GM12878 (cell line): ENCODE data around the gene ABCA7. TPM values are rescaled to one million over a fixed set of nuclear protein-coding genes. Genes with fewer than 3 reads are reported as not detected.

Experiments
- ATF7 ChIP-seq: fragments of 450-650 bp; IDR thresholded peaks from 2 replicates; pipeline ENCODE4 v1.6.1; 2016; ENCODE audit warnings: low read depth, mild to moderate bottlenecking
- BHLHE40 ChIP-seq, 2 experiments: fragments of 450-650 bp in 1 of 2; IDR thresholded peaks; 2 replicates each; pipeline ENCODE4 v1.6.1; 2011 to 2017; ENCODE audit warnings: low read depth in 2 of 2, borderline replicate concordance in 1 of 2, improper control_type of control experiment in 1 of 2, low read length in 1 of 2, mild to moderate bottlenecking in 1 of 2
- CTCF ChIP-seq, 3 experiments: IDR thresholded peaks in 2 of 3; conservative IDR thresholded peaks in 1 of 3; 2 replicates each; pipeline ENCODE4 v1.5.1; 2011; ENCODE audit warnings: low read depth in 3 of 3, low read length in 3 of 3, mild to moderate bottlenecking in 3 of 3, control low read depth in 2 of 3, moderate library complexity in 2 of 3, inconsistent platforms in 1 of 3, mixed read lengths in 1 of 3; ENCODE audit not compliant: control insufficient read depth in 2 of 3, insufficient read depth in 1 of 3; ENCODE audit errors: extremely low read depth in 1 of 3
- FOXK2 ChIP-seq: fragments of 450-650 bp; IDR thresholded peaks from 2 replicates; pipeline ENCODE4 v1.6.1; 2017; ENCODE audit warnings: mild to moderate bottlenecking, moderate library complexity
- IKZF1 ChIP-seq: fragments of 450-650 bp; conservative IDR thresholded peaks from 2 replicates; pipeline ENCODE4 v1.6.1; 2017; ENCODE audit warnings: antibody characterized with exemption, mild to moderate bottlenecking
- MTA3 ChIP-seq: IDR thresholded peaks from 2 replicates; pipeline ENCODE4 v1.6.1; 2012; ENCODE audit warnings: low read length, inconsistent platforms, borderline replicate concordance
- NBN ChIP-seq: fragments of 450-650 bp; IDR thresholded peaks from 2 replicates; pipeline ENCODE4 v1.6.1; 2016
- PRDM15 ChIP-seq: fragments of 450-650 bp; formaldehyde crosslinking; IDR thresholded peaks from 2 replicates; pipeline ENCODE4 v1.4.0; 2020; ENCODE audit warnings: mild to moderate bottlenecking, moderate library complexity
- RAD21 ChIP-seq: IDR thresholded peaks from 2 replicates; pipeline ENCODE4 v1.6.1; 2011; ENCODE audit warnings: mild to moderate bottlenecking, low read depth, low read length, moderate library complexity; ENCODE audit not compliant: insufficient read depth
- RCOR1 ChIP-seq: conservative IDR thresholded peaks from 2 replicates; pipeline ENCODE4 v1.6.1; 2012; ENCODE audit warnings: low read depth, low read length, improper control_type of control experiment
- SMAD5 ChIP-seq: IDR thresholded peaks from 2 replicates; pipeline ENCODE4 v1.6.1; 2016; ENCODE audit warnings: antibody characterized with exemption, low read depth
- SREBF2 ChIP-seq: IDR thresholded peaks from 2 replicates; pipeline ENCODE4 v1.6.1; 2012; ENCODE audit warnings: mild to moderate bottlenecking, low read length
- SRF ChIP-seq, 2 experiments: IDR thresholded peaks; 2 replicates each; pipeline ENCODE4 v1.6.1; 2011; ENCODE audit warnings: low read depth in 2 of 2, low read length in 2 of 2, mild to moderate bottlenecking in 1 of 2, moderate library complexity in 1 of 2
- ZBTB40 ChIP-seq: fragments of 450-650 bp; IDR thresholded peaks from 2 replicates; pipeline ENCODE4 v1.6.1; 2016; ENCODE audit warnings: mild to moderate bottlenecking, moderate library complexity, borderline replicate concordance
- ZNF24 ChIP-seq: fragments of 450-650 bp; IDR thresholded peaks from 2 replicates; pipeline ENCODE4 v1.6.1; 2017; ENCODE audit warnings: antibody characterized with exemption, mild to moderate bottlenecking
- polyA plus RNA-seq, 11 experiments: library from polyadenylated mRNA; depleted of rRNA in 4 of 11; unstranded in 6 of 11; stranded (reverse) in 5 of 11; fragments of >200 nt; fragmentation: Nextera tagmentation in 4 of 11; fragmentation: Illumina TruSeq in 1 of 11; extraction: Ambion mirVana in 4 of 11; extraction: Trizol in 1 of 11; gene quantifications; 1 replicate in 1 of 11; 2 replicates in 10 of 11; pipeline versions ENCODE4 v1.2.1 to v1.2.3, GENCODE V29; 2011 to 2016; ENCODE audit warnings: inconsistent platforms in 2 of 11, missing spikeins in 2 of 11, low read depth in 1 of 11
- total RNA-seq, 4 experiments: library from RNA; depleted of rRNA in 3 of 4; stranded (reverse); fragments of >200 nt in 3 of 4; fragmentation: Illumina TruSeq in 1 of 4; extraction: Trizol in 1 of 4; gene quantifications; 2 replicates each; pipeline versions ENCODE4 v1.2.1 to v1.2.3, GENCODE V29; 2013 to 2021
- TF ChIP-seq, protein P1 (sequence below): fragments of 450-650 bp; IDR thresholded peaks from 2 replicates; pipeline ENCODE4 v1.6.1; 2018; ENCODE audit warnings: mild to moderate bottlenecking, low read depth, moderate library complexity; ENCODE audit not compliant: partially characterized antibody
- TF ChIP-seq, protein P2 (sequence below): IDR thresholded peaks from 2 replicates; pipeline ENCODE4 v1.6.1; 2012; ENCODE audit warnings: low read depth, low read length, improper control_type of control experiment

ABCA7 gene
- total and polyA plus RNA-seq, 10 of the 15 experiments (the other 5 are each of a cell fraction or from before 2014, with no cell fraction given): 1.0 to 49.5 (median 14.8) TPM

DNA sequence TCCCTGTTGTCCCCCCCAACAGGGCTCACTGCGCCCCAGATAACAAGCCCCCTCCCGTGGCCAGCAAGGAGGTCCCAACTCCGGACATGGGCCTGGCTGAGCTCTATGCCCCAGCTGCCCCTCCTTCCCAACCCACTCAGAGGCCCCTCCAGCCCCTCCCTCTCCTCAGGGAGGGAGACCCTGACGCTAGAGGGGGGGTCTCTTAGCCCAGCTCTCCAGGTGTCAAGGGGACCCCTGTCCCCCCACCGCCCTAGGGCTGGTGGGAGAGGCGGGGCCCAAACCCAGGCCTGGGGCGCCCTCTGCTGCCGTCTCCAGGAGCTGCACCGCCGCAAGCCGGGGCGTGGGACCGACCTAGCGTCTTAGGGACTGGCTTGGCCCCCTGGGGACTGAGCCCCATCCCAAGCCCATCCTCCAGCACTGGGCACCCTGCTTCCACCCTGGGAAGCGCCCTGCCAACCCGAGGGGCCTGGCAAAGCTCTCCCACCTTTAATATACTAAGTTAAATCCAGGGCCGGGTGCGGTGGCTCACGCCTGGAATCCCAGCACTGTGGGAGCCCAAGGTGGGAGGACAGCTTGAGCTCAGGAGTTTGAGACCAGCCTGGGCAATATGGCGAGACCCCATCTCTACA lies 38.3 kb upstream of the ABCA7 start (continued):
- TF ChIP-seq, protein P1, sequence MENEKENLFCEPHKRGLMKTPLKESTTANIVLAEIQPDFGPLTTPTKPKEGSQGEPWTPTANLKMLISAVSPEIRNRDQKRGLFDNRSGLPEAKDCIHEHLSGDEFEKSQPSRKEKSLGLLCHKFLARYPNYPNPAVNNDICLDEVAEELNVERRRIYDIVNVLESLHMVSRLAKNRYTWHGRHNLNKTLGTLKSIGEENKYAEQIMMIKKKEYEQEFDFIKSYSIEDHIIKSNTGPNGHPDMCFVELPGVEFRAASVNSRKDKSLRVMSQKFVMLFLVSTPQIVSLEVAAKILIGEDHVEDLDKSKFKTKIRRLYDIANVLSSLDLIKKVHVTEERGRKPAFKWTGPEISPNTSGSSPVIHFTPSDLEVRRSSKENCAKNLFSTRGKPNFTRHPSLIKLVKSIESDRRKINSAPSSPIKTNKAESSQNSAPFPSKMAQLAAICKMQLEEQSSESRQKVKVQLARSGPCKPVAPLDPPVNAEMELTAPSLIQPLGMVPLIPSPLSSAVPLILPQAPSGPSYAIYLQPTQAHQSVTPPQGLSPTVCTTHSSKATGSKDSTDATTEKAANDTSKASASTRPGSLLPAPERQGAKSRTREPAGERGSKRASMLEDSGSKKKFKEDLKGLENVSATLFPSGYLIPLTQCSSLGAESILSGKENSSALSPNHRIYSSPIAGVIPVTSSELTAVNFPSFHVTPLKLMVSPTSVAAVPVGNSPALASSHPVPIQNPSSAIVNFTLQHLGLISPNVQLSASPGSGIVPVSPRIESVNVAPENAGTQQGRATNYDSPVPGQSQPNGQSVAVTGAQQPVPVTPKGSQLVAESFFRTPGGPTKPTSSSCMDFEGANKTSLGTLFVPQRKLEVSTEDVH: no peak
- TF ChIP-seq SREBF2 (no peak), BHLHE40 (IDR thresholded peaks at IDR 0.05; ENCODE audit: borderline replicate concordance in 1 of 2, low read depth in 2 of 2, low read length in 1 of 2) (peak in 1 of 2 experiments; percentile 28; a peak in 2 of 4 replicates), ZBTB40 (no peak), PRDM15 (CRISPR knock-in tag) (no peak), SMAD5 (no peak), IKZF1 (no peak), RAD21 (peak; percentile 66), ZNF24 (no peak), MTA3 (no peak), SRF (IDR thresholded peaks at IDR 0.05; ENCODE audit: low read depth in 2 of 2, low read length in 2 of 2) (no peak), FOXK2 (no peak), NBN (no peak), ATF7 (no peak), RCOR1 (no peak), CTCF (IDR thresholded peaks at IDR 0.05 in 2 of 3, conservative IDR thresholded peaks at IDR 0.05 in 1 of 3; ENCODE audit: control insufficient read depth in 2 of 3, extremely low read depth in 1 of 3, insufficient read depth in 1 of 3, low read depth in 3 of 3, low read length in 3 of 3) (peak; percentile 86 to 95 (median 95))
- TF ChIP-seq, protein P2, sequence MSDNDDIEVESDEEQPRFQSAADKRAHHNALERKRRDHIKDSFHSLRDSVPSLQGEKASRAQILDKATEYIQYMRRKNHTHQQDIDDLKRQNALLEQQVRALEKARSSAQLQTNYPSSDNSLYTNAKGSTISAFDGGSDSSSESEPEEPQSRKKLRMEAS: no peak
